Measurements from ENCODE around the gene CHD5.

The CHD5 gene

DNA sequence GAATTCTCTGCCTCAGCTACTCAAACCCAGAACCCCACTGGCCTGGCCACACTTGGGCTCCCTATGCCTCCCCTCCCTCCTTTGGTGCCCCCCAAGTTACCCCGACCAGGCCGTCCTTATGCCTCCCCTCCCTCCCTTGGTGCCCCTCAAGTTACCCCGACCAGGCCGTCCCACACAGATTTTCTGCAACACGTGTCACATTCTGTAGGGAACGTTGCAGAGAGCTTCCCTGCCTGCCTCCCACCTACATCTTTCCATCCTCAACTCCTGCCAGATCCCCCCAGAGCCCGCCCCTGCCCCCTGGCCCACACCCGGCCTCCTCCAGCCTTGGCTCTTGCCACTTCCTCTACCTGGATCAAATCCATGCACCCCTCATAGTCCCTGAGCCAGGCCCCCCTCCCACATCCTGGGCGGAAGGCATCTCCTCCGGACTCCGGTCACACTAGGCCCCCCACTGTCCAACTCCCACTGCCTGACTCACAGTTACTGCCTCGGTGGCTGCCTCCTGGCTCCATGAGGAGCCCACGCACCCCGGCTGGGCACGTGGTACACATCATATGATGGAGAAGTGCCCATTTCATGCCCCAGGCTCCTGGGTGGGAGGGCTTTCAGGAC, 93.3 kb downstream of the CHD5 start:
- TF ChIP-seq CTCF (IDR thresholded peaks at IDR 0.05): no peak
- Histone ChIP-seq H3K4me1 (no peaks in the 10 kb centered on the region), H3K36me3 (no peaks in the 10 kb centered on the region), H3K9me3 (no peaks in the 10 kb centered on the region), H3K27me3 (peaks cover 0 to 4% of the 10 kb centered on the region in 2 donors), H3K4me3 (no peak overlapping the region), H3K27ac (no peak overlapping the region)
- intact Hi-C loops (cut with DNase I; ENCODE audit: low total_unique reads): no loop called here
- DNase-seq: no peak

- intact Hi-C loops (cut with DNase I; ENCODE audit: low total_unique reads): no loop called here
- TF ChIP-seq CTCF (IDR thresholded peaks at IDR 0.05): no peak
- peaks cover 0 to under 1% of the 10 kb centered on the region in 2 donors for H3K27me3 ChIP-seq
- no peak for DNase-seq
- H3K27ac ChIP-seq: no peak overlapping the region
- H3K4me1 ChIP-seq: no peaks in the 10 kb centered on the region
- no peaks in the 10 kb centered on the region for H3K36me3 ChIP-seq
- H3K4me3 ChIP-seq: no peak overlapping the region
- no peaks in the 10 kb centered on the region for H3K9me3 ChIP-seq
These were observed 93.8 kb downstream of the CHD5 start for GRCh38 chr1:6086358-6086757.

GRCh38 chr1:6085666-6086065, 94.5 kb downstream of the CHD5 start:
- no peak for TF ChIP-seq CTCF (IDR thresholded peaks at IDR 0.05)
- Histone ChIP-seq H3K4me3 (no peak overlapping the region), H3K4me1 (no peaks in the 10 kb centered on the region), H3K9me3 (no peaks in the 10 kb centered on the region), H3K27me3 (no peaks in the 10 kb centered on the region), H3K36me3 (no peaks in the 10 kb centered on the region), H3K27ac (no peak overlapping the region)
- intact Hi-C loops (cut with DNase I; ENCODE audit: low total_unique reads): no loop called here
- DNase-seq: no peak

DNA sequence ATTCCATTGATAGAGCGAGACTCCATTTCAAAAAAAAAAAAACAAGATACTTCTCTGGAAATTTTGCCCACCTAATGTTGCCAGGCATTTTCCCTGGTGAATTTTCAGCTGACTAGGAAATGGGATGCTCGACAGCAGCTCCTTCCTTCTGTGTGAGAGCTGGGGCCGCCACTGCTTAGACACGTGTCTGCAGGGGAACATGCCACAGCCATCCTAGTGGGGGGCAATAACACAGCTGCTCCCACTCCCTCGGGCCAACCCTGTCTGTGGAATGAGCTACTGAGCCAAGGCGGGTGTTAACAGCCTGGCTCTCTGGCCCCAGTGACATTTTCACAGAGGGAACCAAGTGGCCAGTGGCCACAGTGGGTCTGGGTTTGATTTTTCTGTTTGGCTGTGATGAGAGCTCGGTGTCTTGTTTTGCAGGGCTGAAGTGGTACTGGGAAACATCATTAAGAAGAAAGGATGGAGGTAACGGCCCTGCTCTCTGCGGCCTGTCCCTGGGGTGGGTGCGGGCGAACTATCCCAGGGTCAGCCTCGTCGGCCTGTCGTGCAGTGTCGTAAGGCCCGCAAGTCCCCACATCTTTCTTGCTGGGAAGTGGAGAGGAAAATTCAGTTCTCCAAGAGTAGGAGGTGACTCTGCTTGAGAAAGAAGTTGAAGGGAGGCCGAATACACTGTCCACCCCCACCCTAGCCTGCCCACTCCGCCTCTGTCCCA, 95.2 kb downstream of the CHD5 start:
- DNase-seq: no peak
- intact Hi-C loops (cut with DNase I; ENCODE audit: low total_unique reads): no loop called here
- H3K4me1 ChIP-seq: no peaks in the 10 kb centered on the region
- TF ChIP-seq CTCF (IDR thresholded peaks at IDR 0.05): no peak
- no peaks in the 10 kb centered on the region for H3K36me3 ChIP-seq
- no peaks in the 10 kb centered on the region for H3K9me3 ChIP-seq
- H3K27ac ChIP-seq: no peak overlapping the region
- no peaks in the 10 kb centered on the region for H3K27me3 ChIP-seq
- no peak overlapping the region for H3K4me3 ChIP-seq

DNA sequence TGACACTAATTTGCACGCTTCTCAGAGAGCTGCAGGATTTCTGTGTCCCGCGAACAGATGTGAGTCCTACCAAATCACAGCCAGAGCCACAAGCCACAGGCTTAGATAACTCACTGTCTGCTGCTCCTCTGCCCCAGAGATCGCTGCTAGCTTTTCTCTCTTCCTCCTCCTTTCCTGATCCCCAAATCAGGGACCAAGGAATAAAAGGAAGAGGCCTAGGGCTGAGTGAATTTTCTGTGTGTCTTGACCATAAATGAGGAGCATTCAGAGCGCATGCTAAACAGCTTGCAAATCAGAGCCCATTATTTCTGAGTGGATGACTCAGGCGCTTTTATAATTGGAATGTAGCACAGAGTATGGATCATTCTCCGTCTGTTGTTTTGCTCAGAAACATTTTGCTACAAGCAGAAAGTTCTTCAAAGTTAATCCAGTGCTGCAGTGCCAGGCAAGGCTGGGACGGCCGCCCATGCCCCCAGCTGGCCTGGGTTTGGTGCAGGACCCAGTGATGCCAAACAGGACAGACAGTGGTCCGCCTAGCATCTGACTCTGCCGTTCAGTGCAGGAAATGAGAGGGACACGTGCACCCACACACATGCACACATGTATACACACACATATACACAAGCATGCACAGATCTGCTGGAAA, 96.2 kb downstream of the CHD5 start:
- Histone ChIP-seq H3K36me3 (no peaks in the 10 kb centered on the region), H3K4me3 (no peak overlapping the region), H3K9me3 (no peaks in the 10 kb centered on the region), H3K4me1 (no peaks in the 10 kb centered on the region), H3K27me3 (peaks cover 0 to under 1% of the 10 kb centered on the region in 2 donors), H3K27ac (no peak overlapping the region)
- intact Hi-C loops (cut with DNase I; ENCODE audit: low total_unique reads): no loop called here
- no peak for DNase-seq
- TF ChIP-seq CTCF (IDR thresholded peaks at IDR 0.05): no peak

All from tibial artery (tissue), 4 donors.